ENCODE measurements around the gene STK31. TPM values are rescaled to one million over a fixed set of nuclear protein-coding genes. Genes with fewer than 3 reads are reported as not detected.

STK31 gene
- total and polyA plus RNA-seq, 2 donors (not counting 3 experiments of a cell fraction or from before 2014, with no cell fraction given): 0.44 TPM; not detected in 1

DNA sequence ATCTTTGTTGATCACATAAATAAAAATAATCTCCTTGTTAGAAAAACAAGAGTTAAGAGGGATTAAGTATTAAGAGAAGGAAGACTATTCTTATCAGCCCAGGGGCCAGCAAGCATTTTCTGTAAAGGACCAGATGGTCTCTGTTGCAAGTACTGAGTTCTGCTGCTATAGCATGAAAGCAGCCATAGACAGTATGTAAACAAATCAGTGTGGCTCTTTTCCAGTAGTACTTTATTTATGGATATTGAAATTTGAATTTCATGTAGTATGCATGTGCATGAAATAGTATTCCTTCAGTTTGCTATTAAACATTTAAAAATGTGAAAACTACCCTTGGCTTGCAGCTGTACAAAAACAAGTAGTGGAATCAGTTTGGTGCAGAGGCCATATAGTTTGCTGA, 81.7 kb downstream of the STK31 start:
- H3K79me2 ChIP-seq (ENCODE audit: control insufficient read depth, insufficient read depth, low read length): no peaks in the 10 kb centered on the region
- H3K4me1 ChIP-seq (ENCODE audit: control insufficient read depth, extremely low read depth, insufficient read depth, low read length): no peaks in the 10 kb centered on the region
- DNase-seq (ENCODE audit: low read depth, low spot score) (no peak), FAIRE-seq (no peak)
- no peak overlapping the region for H3K9ac ChIP-seq (replicated peaks; ENCODE audit: extremely low read depth, insufficient read depth, low read length)
- H3K9me1 ChIP-seq (replicated peaks; ENCODE audit: control insufficient read depth, extremely low read depth, insufficient read depth, low read length): no peaks in the 10 kb centered on the region
- no peaks in the 10 kb centered on the region for H3K27me3 ChIP-seq (ENCODE audit: control insufficient read depth in 2 of 2, insufficient read depth in 2 of 2, low read length in 2 of 2)
- H3K4me2 ChIP-seq (ENCODE audit: insufficient read depth, low read length): no peak overlapping the region
- no peak overlapping the region for H3K27ac ChIP-seq (ENCODE audit: insufficient read depth, low read depth, low read length)
- ChIA-PET POLR2A (no interaction called here), CTCF (no interaction called here)
- H2AFZ ChIP-seq (ENCODE audit: low read depth, low read length): no peak overlapping the region
- intact Hi-C loops (cut with micrococcal nuclease): no loop called here
- no peaks in the 10 kb centered on the region for H3K36me3 ChIP-seq (ENCODE audit: control insufficient read depth in 2 of 2, extremely low read depth in 1 of 2, insufficient read depth in 2 of 2, low read length in 2 of 2)
- no peaks in the 10 kb centered on the region for H3K9me3 ChIP-seq (replicated peaks; ENCODE audit: control insufficient read depth, insufficient read depth, low read length)
- dilution Hi-C loops (cut with MboI; ENCODE audit: extremely low pct_ligation_motif_present, low sequenced_read_pairs): no loop called here
- TF ChIP-seq JUN (IDR thresholded peaks at IDR 0.05; ENCODE audit: borderline replicate concordance, insufficient read depth, insufficient read length, low read depth) (no peak), FOS (IDR thresholded peaks at IDR 0.05; ENCODE audit: borderline replicate concordance, insufficient read depth, low read length) (no peak), POLR2AphosphoS5 (IDR thresholded peaks at IDR 0.05; ENCODE audit: insufficient read depth, low read depth, low read length) (no peak), GATA2 (IDR thresholded peaks at IDR 0.05; ENCODE audit: insufficient read depth, insufficient read length, low read depth, low read length) (no peak), POLR2A (IDR thresholded peaks at IDR 0.05; ENCODE audit: low read depth, low read length) (no peak), MYC (IDR thresholded peaks at IDR 0.05; ENCODE audit: low read depth, low read length) (no peak), EZH2 (IDR thresholded peaks at IDR 0.05; ENCODE audit: borderline replicate concordance, low read depth, low read length, severe bottlenecking) (no peak)
- TF ChIP-seq, protein P1, sequence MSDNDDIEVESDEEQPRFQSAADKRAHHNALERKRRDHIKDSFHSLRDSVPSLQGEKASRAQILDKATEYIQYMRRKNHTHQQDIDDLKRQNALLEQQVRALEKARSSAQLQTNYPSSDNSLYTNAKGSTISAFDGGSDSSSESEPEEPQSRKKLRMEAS (IDR thresholded peaks at IDR 0.05; ENCODE audit: insufficient read depth, insufficient read length): no peak
- TF ChIP-seq, protein P2, sequence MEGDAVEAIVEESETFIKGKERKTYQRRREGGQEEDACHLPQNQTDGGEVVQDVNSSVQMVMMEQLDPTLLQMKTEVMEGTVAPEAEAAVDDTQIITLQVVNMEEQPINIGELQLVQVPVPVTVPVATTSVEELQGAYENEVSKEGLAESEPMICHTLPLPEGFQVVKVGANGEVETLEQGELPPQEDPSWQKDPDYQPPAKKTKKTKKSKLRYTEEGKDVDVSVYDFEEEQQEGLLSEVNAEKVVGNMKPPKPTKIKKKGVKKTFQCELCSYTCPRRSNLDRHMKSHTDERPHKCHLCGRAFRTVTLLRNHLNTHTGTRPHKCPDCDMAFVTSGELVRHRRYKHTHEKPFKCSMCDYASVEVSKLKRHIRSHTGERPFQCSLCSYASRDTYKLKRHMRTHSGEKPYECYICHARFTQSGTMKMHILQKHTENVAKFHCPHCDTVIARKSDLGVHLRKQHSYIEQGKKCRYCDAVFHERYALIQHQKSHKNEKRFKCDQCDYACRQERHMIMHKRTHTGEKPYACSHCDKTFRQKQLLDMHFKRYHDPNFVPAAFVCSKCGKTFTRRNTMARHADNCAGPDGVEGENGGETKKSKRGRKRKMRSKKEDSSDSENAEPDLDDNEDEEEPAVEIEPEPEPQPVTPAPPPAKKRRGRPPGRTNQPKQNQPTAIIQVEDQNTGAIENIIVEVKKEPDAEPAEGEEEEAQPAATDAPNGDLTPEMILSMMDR (IDR thresholded peaks at IDR 0.05; ENCODE audit: extremely low read depth in 1 of 2, insufficient read depth in 1 of 2, low read depth in 1 of 2, low read length in 2 of 2): no peak
- H3K4me3 ChIP-seq (replicated peaks in 1 of 3; ENCODE audit: insufficient read depth in 1 of 3, low read depth in 1 of 3, low read length in 3 of 3): no peak overlapping the region
- BruUV-seq (replicated peaks): no TSS peak
- no peaks in the 10 kb centered on the region for H4K20me1 ChIP-seq (replicated peaks; ENCODE audit: control insufficient read depth, extremely low read depth, insufficient read depth, low read length)
